Activated T-helper 9 cell treated with anti-CD3 and anti-CD28 coated beads, Interleukin-2, amount 50 U/mL, for 16 hours (primary cell): ENCODE results near the gene PSME3IP1.
"Not testable (repeated sequence)": the region's sequence is repeated elsewhere in the genome, so short reads cannot be mapped to it uniquely, and the experiment has no call there.

ENCODE experiments used
- DNase-seq: peaks from one replicate; pipeline ENCODE4 v3.0.0-alpha.2; 2020; ENCODE audit warnings: low read depth

PSME3IP1 gene

DNA sequence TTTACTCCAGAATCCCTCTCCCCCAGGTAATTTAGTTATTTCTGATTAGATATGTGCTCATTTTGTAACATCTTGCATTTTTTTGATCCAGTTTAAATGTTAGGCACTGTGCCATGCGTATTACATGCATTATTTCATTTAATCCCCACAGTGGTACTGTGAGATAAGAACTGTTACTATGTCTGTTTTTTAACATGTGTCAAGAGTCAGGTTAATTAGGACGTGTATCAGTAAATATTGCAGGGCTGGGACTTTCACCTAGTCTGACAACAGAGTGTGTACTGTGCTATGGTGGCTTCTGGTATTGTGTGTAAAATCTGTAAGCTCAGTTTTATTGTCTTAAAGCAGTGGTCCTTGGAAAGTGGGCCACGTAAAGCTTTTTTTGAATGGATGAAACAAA is 10.9 kb upstream of the PSME3IP1 start:
- DNase-seq, result no peak

DNA sequence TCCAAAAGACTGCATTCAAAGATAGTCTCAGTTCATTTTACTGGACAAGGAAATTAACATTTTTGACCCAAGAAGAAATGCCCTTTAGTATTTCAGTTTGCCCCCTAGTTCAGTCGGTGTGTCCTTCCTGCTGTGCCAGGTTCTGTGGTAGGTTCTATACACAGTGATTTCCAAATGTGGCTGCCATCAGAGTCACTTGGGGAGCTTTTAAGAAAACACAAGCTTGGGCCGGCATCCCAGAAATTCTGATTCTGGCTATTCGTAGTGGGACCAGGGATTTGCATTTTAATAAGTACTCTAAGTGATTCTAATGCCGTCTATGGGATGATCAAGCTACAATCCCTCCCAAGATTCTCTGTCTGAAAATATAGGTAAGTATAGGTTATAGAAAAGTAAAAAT is 10.4 kb upstream of the PSME3IP1 start:
- no peak for DNase-seq

DNA sequence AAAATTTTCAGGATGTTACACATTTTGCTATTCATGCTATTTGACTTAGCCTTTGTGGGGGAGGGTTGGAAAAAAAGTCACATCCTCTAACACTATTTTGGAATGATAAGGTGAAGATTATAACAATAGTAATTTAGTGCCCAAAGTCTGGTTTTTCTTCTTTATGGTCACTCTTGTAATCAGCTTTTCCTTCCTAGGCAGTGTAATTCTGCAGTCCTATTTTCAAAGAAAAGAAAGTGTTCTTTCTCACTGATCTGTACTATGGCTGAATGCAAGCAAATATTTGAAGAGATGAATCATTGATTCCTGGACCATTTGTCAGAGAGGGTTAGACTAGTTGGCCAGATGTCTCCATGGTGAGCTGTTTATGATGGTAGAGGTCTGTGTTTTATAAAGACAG is 8.7 kb upstream of the PSME3IP1 start:
- DNase-seq, result no peak

DNA sequence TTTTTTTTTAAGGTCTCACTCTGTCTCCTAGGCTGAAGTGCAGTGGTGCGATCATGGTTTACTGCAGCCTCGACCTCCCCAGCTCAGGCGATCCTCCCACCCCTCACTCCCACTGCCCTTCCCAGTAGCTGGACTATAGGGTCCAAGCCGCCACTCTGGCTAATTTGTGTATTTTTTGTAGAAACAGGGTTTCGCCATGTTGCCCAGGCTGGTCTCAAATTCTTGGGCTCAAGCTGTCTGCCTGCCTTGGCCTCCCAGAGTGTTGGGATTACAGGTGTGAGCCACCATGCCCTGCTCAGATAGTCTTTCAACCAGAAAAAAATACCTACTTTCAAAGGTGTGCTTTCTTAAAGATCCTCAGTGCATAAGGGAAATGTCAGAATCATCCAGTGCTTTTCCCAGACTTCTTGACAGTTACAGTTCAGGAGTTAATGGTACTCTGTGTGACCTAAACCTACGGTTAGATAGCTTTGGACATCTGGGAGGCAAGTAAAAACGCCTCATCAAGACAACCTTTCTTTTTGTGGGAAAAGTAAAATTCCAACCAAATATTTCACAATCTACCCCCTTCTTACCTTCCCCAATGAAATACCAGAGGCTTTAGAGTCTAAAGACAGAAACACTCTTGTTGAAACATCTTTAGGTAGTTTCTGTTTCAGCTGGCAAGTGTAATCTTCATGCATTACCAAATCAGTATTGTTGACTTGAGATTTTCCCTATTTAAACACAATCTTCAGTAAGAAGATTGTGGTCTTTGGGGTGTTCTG is 7.1 kb upstream of the PSME3IP1 start:
- DNase-seq, result no peak

DNA sequence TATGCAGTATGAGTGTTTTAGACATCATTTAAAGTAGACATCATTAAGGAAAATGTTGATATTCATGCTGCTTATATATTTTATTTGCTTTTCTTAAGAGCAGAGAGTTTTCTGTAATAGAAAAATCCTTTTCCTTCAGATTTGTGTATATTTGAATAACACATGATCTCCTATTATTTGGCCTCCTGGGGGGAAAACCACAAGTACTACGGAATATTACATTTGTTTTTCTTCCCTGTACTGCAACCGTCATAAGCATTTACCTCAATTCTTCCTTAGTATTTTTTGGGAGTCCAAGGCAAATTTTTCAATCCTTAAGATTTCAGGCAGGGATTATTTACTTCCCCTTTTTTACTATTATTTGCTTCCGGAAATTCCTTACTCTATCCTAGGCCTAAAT is 6.3 kb upstream of the PSME3IP1 start:
- no peak for DNase-seq

DNA sequence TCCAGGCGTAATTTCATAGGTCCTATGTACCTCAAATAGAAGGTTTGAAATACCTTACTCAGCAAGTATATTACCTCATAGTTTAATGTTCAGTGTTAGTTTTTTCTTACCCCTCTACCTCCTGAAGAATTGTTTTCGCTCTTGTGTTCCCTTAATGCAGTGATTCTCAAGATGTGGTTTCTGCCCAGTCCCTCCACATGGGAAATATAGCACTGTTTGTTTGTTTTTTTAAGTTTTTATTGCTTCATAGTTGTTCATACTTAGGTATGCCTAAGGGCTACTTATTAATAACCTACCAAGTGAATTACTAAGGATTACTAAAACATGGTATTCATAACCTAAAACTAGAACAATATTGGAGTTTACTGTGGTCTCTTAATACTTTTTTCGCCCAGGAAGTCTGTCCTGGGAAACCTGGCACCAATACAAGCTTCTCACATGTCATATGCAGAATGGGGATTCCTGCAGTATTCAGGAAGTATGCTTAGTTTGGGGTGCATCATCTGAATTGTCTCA is 5.3 kb upstream of the PSME3IP1 start:
- no peak for DNase-seq

DNA sequence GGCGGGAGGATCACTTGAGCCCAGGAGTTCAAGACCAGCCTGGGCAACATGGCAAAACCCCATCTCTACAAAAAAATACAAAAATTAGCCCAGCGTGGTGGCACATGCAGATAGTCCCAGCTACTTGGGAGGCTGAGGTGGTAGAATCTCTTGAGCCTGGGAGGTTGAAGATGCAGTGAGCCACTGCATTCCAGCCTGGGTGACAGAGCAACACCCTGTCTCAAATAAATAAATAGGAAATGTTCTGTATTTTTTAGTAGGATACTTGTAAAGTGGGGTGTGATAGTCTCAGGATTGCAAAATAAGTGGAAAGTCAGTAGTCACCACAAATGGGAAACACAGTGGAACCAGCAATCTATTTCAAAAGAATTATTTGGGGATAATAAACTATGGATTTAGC is 4.3 kb upstream of the PSME3IP1 start:
- no peak for DNase-seq

DNA sequence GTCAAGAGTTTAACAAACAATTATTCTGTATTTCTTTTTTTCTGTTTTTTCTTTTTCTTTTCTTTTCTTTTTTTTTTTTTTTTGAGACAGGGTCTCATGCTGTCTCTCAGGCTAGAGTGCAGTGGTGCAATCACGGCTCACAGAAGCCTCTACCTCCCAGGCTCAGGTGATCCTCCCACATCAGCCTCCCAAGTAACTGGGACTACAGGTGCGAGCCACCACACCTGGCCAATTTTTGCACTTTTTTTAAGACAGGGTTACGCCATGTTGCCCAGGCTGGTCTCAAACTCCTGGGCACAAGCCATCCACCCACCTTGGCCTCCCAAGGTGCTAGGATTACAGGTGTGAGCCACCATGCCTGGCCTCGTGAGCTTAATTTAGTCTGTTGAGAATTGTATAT is 3.7 kb upstream of the PSME3IP1 start:
- not testable (repeated sequence) for DNase-seq

DNA sequence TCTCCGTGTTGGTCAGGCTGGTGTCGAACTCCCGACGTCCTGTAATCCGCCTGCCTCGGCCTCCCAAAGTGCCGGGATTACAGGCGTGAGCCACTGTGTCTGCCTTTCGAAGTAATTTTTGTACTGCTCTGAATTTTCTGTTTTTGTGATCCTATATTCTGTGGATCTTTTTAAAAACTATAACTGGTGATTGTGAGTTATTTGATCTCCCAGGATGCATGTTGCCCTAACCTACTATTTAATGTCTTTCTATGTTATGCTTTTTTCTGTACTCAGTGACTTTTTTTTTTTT is 2.8 kb upstream of the PSME3IP1 start:
- DNase-seq, result no peak

DNA sequence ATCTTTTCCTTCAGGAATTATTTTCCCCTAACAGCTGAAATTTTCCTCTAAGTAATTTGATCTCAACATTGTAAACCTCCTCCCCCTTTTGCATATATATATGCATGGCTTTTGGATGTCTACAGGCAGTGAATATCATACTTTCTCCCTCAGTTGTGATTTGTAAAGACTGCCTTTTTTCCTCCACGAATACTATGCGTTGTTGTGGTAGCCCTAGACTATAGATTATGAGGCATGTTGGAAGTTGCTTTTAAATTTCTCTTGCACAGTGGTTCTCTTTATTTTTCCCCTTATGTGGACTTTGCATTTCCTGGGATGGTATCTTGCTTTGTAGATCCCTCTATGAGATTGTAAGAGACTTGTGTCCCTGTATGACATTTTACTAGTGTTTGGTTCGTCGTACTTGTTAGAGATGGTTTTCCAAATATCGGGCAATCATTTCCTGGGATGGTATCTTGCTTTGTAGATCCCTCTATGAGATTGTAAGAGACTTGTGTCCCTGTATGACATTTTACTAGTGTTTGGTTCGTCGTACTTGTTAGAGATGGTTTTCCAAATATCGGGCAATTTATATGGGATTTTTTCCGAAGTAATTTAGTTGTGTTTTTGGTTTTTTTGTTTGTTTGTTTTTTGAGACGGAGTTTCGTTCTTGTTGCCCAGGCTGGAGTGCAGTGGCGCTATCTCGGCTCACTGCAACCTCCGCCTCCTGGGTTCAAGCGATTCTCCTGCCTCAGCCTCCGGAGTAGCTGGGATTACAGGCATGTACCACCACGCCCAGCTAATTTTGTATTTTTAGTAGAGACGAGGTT is 2.3 kb upstream of the PSME3IP1 start:
- not testable (repeated sequence) for DNase-seq

DNA sequence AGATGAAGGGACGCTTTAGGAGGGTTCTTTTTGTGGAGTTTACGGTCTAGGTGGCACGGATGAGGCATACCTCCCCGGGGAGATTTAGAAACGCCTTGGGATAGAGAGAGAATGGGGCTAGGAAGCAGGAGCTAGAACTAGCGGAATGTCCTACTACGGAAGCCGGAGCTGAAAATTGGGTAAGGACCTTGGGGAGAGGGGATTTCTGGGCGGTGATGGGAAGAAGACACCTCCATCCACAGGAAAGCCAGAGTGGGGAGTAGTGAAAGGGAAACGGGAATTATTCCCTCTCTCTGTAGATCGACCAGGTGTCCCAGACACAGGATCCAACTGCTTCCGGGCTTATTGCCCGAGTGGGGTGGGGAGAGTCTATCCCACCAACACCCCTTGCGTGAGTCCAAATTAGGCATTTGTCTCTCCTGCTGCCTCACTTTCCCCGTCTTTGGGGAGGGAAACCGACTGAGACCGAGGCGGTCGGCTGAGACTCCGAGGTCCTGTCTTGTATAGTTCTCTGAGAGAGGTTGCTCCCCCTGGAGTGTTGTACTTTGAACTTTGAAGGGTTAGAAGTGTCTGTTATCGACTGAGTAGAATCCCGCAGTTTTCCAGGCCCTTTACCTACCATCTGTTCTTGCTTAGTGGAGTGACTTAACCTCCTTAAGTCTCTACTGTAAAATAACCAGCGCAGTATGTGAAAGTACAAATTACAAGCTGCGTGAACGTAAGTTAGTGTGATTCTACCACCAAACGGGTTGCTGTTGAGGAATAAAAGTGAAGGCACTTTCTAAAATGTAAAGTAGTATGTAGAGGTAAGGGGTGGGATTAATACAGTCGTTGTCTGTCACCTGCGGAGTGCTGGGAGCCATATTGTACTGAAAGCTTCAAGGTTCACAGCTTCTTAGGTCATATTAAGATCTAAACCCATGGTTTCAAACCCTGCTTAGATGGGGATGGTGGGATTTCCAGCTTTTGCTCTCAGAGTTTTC is 1.3 kb upstream of the PSME3IP1 start:
- DNase-seq, result no peak

DNA sequence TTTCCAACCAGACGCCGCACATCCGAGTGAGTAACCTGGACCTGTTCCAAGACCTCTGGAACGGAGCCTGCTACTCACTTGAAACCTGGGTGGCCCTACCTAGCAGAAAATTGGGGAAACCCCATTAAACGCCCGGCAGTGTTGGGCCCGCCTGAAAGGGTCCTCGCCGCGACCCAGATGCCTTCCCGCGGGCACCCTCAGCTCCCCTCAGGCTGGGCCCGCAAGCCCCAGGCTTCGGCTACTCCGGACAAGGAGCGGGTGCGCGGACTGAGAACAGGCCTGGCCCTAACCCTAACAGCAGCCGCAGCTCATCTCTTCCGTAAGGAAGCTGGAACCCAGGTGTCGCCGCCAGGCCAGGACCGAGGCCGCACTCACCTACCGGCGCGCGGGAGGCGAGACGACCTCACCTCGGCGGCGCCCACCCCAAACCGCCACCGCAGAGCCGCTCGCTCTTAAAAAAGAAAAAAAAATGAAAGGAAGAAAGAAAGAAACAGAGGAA is 344 bp downstream of the PSME3IP1 start:
- DNase-seq, result peak; percentile 30

DNA sequence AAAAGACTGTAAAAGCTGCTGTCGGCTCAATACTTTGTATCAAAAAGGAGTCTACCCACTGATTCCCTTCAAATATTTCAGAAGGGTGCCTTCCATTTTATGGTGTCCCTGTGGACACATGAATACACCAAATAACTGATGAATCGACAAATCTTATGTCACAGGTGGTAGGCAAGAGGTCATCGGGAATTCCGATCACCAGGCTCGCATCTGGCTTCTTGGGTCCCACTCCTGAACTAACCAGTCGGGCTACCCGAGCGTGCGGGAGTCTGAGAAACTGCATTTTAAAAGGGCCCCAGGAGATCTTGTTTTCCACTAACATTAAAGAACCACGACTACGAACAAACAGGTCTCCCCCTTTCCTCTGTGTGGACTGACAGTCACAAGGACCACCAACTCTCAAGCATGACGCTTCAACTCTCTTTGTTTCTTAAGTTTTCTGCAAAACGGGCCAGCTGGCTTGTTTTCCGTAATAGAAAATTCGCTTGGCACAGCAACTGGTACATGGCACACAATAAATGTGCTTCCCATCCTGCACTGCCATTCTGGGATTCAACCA is 873 bp downstream of the PSME3IP1 start:
- DNase-seq, result no peak

DNA sequence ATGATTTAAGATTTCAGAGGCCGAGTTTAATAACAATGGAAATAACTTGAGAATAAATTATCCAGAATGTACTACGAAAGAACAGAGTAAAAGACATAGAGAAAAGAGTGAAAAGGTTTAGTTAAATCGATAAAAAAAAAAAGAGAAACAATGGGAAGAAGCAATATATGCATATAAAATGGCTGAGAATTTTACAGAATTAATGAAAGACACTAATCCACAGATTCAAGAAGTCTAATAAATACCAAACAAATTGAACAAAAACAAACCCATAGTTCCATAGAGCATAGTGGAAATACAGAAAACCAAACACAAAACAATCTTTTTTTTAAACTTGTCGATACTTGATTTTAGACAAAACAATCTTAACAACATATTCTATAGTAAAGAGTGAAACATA is 1.7 kb downstream of the PSME3IP1 start:
- DNase-seq, result no peak

DNA sequence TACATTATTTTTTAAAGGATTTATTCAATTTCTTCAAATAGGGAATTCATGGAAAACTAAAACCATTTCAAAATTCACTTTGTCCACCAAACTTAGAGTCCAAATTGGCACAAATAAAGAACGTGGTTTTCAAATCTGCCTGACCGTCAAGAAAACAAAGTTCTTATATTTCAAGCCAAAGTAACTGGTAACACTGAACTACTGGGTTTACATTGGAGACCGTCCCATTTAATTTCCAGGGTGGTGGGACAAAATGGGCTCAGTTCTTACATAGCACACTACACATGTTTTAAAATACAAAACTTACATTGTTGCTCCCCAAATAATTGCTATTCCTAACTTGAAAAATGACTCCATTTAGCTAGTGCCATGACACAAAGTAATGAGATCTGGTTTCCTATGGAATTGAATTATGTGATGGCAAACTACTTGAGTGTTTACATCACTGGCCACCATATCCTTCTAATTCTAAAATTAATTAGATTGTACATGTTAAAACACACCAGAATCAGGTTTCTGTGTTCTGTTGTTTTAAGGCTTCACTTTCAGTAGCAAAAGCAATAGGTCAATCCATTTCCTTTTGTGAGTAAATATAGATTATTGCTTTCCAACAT is 6.5 kb downstream of the PSME3IP1 start:
- no peak for DNase-seq

DNA sequence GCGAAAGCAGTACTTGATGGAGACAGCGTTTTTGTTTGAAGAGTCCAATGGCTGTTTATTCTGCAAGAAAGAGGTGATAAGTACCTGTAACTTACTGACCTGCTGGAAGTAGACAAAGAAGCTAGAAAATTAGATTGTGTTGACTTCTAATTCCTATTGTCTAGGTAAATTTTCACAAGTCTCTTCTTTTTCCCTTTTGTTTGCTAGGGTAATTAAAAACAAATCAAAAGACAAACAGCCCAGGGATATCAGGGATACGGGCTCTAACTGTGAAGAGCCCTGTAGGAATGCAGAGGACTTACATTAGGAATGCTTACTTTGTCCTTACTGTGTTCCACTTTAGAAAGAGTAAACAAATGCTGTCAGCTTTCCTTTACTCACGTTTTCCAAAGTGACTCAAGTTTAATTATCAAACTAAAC is 7.0 kb downstream of the PSME3IP1 start:
- no peak for DNase-seq

DNA sequence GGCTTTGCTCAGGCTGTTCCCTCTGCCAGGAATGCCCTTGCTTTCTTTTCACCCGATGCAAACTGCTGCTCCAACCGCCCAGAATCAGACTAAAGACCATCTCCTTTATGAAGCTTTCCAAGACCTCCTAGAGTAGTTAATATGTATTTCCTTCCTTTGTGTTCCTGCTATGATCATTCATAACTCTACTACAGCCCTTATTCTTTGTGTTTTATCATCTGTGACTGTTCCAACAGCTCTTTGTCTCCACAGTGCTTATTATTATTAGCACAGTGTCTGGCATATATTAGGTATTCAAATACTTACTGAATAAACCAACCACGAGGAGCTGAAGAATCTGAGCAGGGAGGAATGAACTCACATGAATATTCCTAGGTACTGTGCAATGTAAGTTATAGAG is 7.6 kb downstream of the PSME3IP1 start:
- DNase-seq, result no peak

DNA sequence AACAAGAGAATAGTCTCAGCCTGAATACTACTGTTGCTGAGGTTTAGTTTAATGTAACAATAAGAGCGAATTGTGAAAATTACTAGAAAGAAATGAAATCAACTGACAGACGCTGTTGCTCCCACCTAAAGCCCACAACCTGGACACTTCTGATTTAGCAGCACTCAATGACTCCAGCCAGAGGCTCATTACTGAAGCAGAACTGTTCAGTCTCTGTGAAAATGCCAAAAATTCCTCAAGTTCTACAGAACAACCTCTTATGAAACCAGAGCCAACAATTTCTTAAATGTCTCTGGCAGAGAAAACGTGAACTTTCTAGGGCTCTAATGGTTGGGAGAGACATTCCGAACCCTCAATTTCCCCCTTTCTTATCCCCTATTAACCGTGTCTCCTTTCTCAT is 9.9 kb downstream of the PSME3IP1 start:
- no peak for DNase-seq

DNA sequence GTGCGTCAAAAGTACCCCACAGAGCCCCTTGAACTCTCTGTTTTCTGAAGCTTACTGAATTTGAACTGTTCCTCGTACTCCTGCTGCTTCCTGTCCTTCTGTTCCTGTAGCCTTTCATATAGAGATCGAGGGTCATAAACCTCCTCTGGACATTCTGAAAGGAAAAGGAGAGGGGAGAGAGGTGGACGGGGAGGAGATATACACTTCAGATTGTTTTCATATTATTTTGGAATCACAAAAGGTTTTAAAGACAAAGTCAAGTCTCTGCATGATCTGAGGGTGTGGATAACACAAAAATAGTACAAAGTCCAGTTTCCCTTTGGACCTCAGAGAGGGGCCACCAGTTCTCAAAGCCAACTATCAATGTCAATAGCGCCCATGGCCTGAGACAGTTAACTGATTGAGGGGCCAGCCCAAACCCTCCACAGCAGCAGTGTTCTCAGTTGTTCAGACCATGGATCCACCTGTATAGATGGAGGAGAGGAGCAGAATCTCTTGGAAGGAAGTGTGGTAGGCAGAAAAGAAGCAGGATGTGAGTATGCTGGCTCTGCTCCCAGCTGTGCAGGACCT is 13.0 kb downstream of the PSME3IP1 start:
- DNase-seq, result no peak

DNA sequence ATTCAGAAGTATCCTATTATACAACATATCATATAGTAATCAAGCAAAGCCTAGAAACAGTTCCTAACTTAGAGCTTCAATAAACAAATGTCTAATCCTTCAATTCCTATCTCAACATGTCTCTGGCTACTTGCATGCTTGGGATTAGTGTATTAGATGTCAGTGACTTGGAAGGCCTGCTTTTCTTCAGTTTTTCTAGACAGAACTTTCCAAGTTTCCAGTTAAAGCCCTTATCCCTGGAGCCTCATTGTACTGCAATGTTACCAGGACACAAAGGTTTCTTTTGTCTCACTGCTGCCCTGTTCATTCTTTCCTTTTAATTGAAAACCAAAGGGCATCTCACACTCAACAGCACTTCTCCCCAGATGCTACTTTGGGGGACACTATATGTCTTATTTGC is 16.5 kb downstream of the PSME3IP1 start:
- no peak for DNase-seq

DNA sequence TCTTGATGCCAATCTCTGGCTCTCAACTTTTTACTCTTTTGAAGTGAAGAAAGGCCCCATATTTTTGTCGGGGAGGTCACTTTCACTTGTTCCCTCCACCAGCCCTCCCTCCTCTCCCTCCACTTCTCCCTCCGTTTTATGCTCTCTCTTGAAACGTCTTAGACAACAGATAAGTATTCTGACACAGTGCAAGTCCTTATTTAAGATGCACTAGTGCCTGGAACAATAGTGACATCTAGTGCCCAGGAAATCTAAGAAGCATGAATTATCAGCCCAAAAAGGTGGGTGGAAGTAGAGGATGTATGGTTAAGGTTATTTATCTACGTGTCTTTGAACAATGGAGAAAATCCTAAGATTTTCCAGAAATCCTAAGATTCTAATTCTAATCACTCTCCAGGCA is 17.9 kb downstream of the PSME3IP1 start:
- DNase-seq, result no peak
